ENCODE data around the gene SCAMP2. TPM values are rescaled to one million over a fixed set of nuclear protein-coding genes. Genes with fewer than 3 reads are reported as not detected.

The SCAMP2 gene
- total and polyA plus RNA-seq, 2 of the 13 experiments (the other 11 are each of a cell fraction or from before 2014, with no cell fraction given), result 34.8 to 121 TPM

DNA sequence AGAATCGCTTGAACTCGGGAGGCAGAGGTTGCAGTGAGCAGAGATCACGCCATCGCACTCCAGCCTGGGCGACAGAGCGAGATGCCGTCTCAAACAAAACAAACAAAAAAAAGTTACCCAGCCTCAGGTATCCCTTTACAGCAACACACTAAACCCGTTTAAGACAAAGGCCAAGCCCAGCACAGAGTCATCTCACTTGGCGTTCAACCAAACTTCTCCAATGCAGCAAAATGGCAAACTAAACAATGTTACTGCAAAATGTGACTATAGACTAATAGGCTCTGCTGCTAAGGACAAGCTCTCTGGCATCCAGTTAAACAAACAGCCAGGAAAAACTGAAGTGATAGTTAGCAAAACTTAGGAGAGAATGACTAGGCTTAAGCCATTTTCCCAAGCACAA, 39.9 kb upstream of the SCAMP2 start:
- intact Hi-C loops (cut with micrococcal nuclease; ENCODE audit: unreplicated experiment) (no loop called here), in situ Hi-C loops (cut with HindIII; ENCODE audit: extremely low pct_ligation_motif_present, low pct_unique_long_range_greater_than_20kb) (no loop called here)
- DNase-seq (ENCODE audit: low spot score) (no peak), ATAC-seq (no peak), FAIRE-seq (no peak)
- Histone ChIP-seq H3K36me3 (replicated peaks in 1 of 2; ENCODE audit: control insufficient read depth in 1 of 2, insufficient read depth in 2 of 2, low read length in 2 of 2) (peaks cover 9 to 30% of the 10 kb centered on the region in 2 experiments; a peak in 4 of 5 replicates), H3K4me3 (replicated peaks in 1 of 3; ENCODE audit: insufficient read depth in 1 of 3, low read depth in 2 of 3, low read length in 3 of 3) (no peak overlapping the region), H4K20me1 (ENCODE audit: insufficient read depth, low read length) (no peaks in the 10 kb centered on the region), H2AFZ (ENCODE audit: low read length) (no peak overlapping the region), H3K27me3 (ENCODE audit: control insufficient read depth in 1 of 2, insufficient read depth in 2 of 2, low read length in 2 of 2) (no peaks in the 10 kb centered on the region), H3K4me2 (ENCODE audit: low read depth, low read length) (no peak overlapping the region), H3K9me3 (ENCODE audit: low read length) (no peaks in the 10 kb centered on the region), H3K4me1 (ENCODE audit: insufficient read depth, low read length) (peaks cover 6% of the 10 kb centered on the region; the same call in 1 of the 2 replicates), H3K27ac (ENCODE audit: extremely low read length, insufficient read depth, low read length) (no peak overlapping the region), H3K79me2 (ENCODE audit: insufficient read depth, low read length) (no peaks in the 10 kb centered on the region), H3K9ac (ENCODE audit: insufficient read depth, low read depth, low read length) (no peak overlapping the region)
- no peak for TF ChIP-seq ZNF598 (CRISPR knock-in tag; IDR thresholded peaks at IDR 0.05; ENCODE audit: borderline replicate concordance)
- TF ChIP-seq ZNF790 (CRISPR knock-in tag; IDR thresholded peaks at IDR 0.05; ENCODE audit: borderline replicate concordance), result no peak
- TF ChIP-seq MBD4 (IDR thresholded peaks at IDR 0.05; ENCODE audit: borderline replicate concordance, low read length), result no peak
- TF ChIP-seq BHLHE40 (IDR thresholded peaks at IDR 0.05; ENCODE audit: low read length), result no peak
- no peak for TF ChIP-seq ZNF451 (CRISPR knock-in tag; IDR thresholded peaks at IDR 0.05)
- no peak for TF ChIP-seq SETDB1 (CRISPR knock-in tag; IDR thresholded peaks at IDR 0.05; ENCODE audit: borderline replicate concordance)
- TF ChIP-seq, protein P1, sequence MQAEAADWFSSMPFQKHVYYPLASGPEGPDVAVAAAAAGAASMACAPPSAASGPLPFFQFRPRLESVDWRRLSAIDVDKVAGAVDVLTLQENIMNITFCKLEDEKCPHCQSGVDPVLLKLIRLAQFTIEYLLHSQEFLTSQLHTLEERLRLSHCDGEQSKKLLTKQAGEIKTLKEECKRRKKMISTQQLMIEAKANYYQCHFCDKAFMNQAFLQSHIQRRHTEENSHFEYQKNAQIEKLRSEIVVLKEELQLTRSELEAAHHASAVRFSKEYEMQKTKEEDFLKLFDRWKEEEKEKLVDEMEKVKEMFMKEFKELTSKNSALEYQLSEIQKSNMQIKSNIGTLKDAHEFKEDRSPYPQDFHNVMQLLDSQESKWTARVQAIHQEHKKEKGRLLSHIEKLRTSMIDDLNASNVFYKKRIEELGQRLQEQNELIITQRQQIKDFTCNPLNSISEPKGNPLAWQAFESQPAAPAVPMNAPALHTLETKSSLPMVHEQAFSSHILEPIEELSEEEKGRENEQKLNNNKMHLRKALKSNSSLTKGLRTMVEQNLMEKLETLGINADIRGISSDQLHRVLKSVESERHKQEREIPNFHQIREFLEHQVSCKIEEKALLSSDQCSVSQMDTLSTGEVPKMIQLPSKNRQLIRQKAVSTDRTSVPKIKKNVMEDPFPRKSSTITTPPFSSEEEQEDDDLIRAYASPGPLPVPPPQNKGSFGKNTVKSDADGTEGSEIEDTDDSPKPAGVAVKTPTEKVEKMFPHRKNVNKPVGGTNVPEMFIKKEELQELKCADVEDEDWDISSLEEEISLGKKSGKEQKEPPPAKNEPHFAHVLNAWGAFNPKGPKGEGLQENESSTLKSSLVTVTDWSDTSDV (CRISPR knock-in tag; IDR thresholded peaks at IDR 0.05), result no peak
- TF ChIP-seq MED13 (CRISPR knock-in tag; IDR thresholded peaks at IDR 0.05), result no peak
- TF ChIP-seq ZNF546 (CRISPR knock-in tag; conservative IDR thresholded peaks at IDR 0.05), result no peak
- TF ChIP-seq ZNF724P (CRISPR knock-in tag; IDR thresholded peaks at IDR 0.05; ENCODE audit: borderline replicate concordance), result no peak
- TF ChIP-seq, protein P2, sequence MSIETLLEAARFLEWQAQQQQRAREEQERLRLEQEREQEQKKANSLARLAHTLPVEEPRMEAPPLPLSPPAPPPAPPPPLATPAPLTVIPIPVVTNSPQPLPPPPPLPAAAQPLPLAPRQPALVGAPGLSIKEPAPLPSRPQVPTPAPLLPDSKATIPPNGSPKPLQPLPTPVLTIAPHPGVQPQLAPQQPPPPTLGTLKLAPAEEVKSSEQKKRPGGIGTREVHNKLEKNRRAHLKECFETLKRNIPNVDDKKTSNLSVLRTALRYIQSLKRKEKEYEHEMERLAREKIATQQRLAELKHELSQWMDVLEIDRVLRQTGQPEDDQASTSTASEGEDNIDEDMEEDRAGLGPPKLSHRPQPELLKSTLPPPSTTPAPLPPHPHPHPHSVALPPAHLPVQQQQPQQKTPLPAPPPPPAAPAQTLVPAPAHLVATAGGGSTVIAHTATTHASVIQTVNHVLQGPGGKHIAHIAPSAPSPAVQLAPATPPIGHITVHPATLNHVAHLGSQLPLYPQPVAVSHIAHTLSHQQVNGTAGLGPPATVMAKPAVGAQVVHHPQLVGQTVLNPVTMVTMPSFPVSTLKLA (IDR thresholded peaks at IDR 0.05), result no peak
- no peak for TF ChIP-seq MXI1 (IDR thresholded peaks at IDR 0.05; ENCODE audit: borderline replicate concordance, low read depth, low read length)
- no peak for TF ChIP-seq GTF3A (CRISPR knock-in tag; conservative IDR thresholded peaks at IDR 0.05)
- TF ChIP-seq, protein P3, sequence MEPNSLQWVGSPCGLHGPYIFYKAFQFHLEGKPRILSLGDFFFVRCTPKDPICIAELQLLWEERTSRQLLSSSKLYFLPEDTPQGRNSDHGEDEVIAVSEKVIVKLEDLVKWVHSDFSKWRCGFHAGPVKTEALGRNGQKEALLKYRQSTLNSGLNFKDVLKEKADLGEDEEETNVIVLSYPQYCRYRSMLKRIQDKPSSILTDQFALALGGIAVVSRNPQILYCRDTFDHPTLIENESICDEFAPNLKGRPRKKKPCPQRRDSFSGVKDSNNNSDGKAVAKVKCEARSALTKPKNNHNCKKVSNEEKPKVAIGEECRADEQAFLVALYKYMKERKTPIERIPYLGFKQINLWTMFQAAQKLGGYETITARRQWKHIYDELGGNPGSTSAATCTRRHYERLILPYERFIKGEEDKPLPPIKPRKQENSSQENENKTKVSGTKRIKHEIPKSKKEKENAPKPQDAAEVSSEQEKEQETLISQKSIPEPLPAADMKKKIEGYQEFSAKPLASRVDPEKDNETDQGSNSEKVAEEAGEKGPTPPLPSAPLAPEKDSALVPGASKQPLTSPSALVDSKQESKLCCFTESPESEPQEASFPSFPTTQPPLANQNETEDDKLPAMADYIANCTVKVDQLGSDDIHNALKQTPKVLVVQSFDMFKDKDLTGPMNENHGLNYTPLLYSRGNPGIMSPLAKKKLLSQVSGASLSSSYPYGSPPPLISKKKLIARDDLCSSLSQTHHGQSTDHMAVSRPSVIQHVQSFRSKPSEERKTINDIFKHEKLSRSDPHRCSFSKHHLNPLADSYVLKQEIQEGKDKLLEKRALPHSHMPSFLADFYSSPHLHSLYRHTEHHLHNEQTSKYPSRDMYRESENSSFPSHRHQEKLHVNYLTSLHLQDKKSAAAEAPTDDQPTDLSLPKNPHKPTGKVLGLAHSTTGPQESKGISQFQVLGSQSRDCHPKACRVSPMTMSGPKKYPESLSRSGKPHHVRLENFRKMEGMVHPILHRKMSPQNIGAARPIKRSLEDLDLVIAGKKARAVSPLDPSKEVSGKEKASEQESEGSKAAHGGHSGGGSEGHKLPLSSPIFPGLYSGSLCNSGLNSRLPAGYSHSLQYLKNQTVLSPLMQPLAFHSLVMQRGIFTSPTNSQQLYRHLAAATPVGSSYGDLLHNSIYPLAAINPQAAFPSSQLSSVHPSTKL (CRISPR knock-in tag; IDR thresholded peaks at IDR 0.05), result no peak
- ChIA-PET POLR2A (no interaction called here), CTCF (ENCODE audit: low intra/inter-chr PET ratio, low total read pairs) (no interaction called here)
- BruUV-seq (replicated peaks), result no TSS peak
- WGBS (ENCODE audit: low lambda C conversion rate), result 96% methylated on average over 9 of the region's 9 CpGs

All from HepG2 (cell line).